HCT116 (cell line): Measurements from ENCODE around the gene VAV1. TPM values are rescaled to one million over a fixed set of nuclear protein-coding genes. Genes with fewer than 3 reads are reported as not detected.

Experiments used
- ATAC-seq: fragments of 200-7000 bp; cut with Tn5 transposase; 2 replicates; pipeline ENCODE4 v1.9.1; 2020; ENCODE audit warnings: mild to moderate bottlenecking, moderate library complexity
- BruUV-seq: library from RNA; stranded (reverse); fragments of 400-500 nt; replicated peaks from 2 replicates; lab custom pipeline; 2021; lab: Mats Ljungman, UMichigan
- CTCF ChIA-PET: fragments of 300-600 bp; sonication (Branson Sonifier 250); formaldehyde crosslinking; loops from one replicate; lab custom pipeline; 2021; ENCODE audit warnings: antibody characterized with exemption; lab: Charles Lee
- POLR2A ChIA-PET: fragments of 300-600, 350-600 bp; sonication (Branson Sonifier 250); formaldehyde crosslinking; loops from one replicate; lab custom pipeline; 2021; ENCODE audit warnings: antibody characterized with exemption; lab: Charles Lee
- RAD21 ChIA-PET, 2 experiments: fragments of 300-600 bp; sonication (Branson Sonifier 250); formaldehyde crosslinking; loops; one replicate each; lab custom pipeline; 2023; ENCODE audit warnings: low total read pairs in 2 of 2; ENCODE audit not compliant: uncharacterized antibody in 2 of 2, unreplicated experiment in 2 of 2, low non-redundant PET in 1 of 2; lab: Charles Lee
- DNase-seq: peaks from one replicate; pipeline ENCODE4 v3.0.0-alpha.2; 2010; ENCODE audit warnings: low read depth, low spot score
- H2AFZ ChIP-seq: fragments of 200-600 bp; shearing (Covaris generic), sonication (generic); 2 replicates; pipeline ENCODE4 v1.6.1; 2017; ENCODE audit warnings: low read depth, mixed run types, mixed read lengths, antibody characterized with exemption, low read length; ENCODE audit not compliant: poor library complexity, severe bottlenecking
- H3K27ac ChIP-seq: 2 replicates; pipeline ENCODE4 v1.5.1; 2012; ENCODE audit warnings: low read depth, low read length
- H3K27me3 ChIP-seq: fragments of 200-600 bp; sonication (generic); 2 replicates; pipeline ENCODE4 v1.6.1; 2016; ENCODE audit warnings: mixed run types, low read length, mixed read lengths; ENCODE audit not compliant: insufficient read depth
- H3K36me3 ChIP-seq, 2 experiments: fragments of 200-500 bp in 1 of 2; fragments of 200-600 bp in 1 of 2; sonication (Bioruptor generic) in 1 of 2; sonication (generic) in 1 of 2; 2 replicates each; pipeline versions ENCODE4 v1.5.1 to v1.6.1; 2014 to 2016; ENCODE audit warnings: low read length in 2 of 2, inconsistent platforms in 1 of 2, mixed read lengths in 1 of 2, mixed run types in 1 of 2; ENCODE audit not compliant: insufficient read depth in 2 of 2, control insufficient read depth in 1 of 2
- H3K4me1 ChIP-seq, 2 experiments: fragments of 200-600 bp in 1 of 2; sonication (generic) in 1 of 2; 2 replicates each; pipeline versions ENCODE4 v1.5.1 to v1.6.1; 2012 to 2017; ENCODE audit warnings: low read length in 2 of 2, inconsistent platforms in 1 of 2, mild to moderate bottlenecking in 1 of 2, mixed read lengths in 1 of 2, mixed run types in 1 of 2, moderate library complexity in 1 of 2; ENCODE audit not compliant: insufficient read depth in 2 of 2, control insufficient read depth in 1 of 2
- H3K4me2 ChIP-seq: fragments of 200-600 bp; sonication (generic); 2 replicates; pipeline ENCODE4 v1.6.1; 2017; ENCODE audit warnings: mixed run types, low read length, mixed read lengths
- H3K4me3 ChIP-seq, 2 experiments: fragments of 200-600 bp in 1 of 2; sonication (generic) in 1 of 2; replicated peaks in 1 of 2; 2 replicates each; pipeline ENCODE4 v1.5.1; 2011 to 2016; ENCODE audit warnings: low read length in 2 of 2, control low read depth in 1 of 2, low read depth in 1 of 2, mild to moderate bottlenecking in 1 of 2, mixed read lengths in 1 of 2, mixed run types in 1 of 2
- H3K79me2 ChIP-seq: fragments of 200-600 bp; sonication (generic); 2 replicates; pipeline ENCODE4 v1.6.1; 2017; ENCODE audit warnings: mild to moderate bottlenecking, mixed run types, low read length, moderate library complexity, mixed read lengths; ENCODE audit not compliant: insufficient read depth
- H3K9ac ChIP-seq: fragments of 200-600 bp; sonication (generic); 2 replicates; pipeline ENCODE4 v1.6.1; 2016; ENCODE audit warnings: low read length, mixed read lengths
- H3K9me2 ChIP-seq: fragments of 200-600 bp; sonication (generic), shearing (Covaris generic); 2 replicates; pipeline ENCODE4 v1.6.1; 2017; ENCODE audit warnings: mixed run types, mild to moderate bottlenecking, moderate library complexity; ENCODE audit not compliant: insufficient read depth
- H3K9me3 ChIP-seq, 2 experiments: fragments of 200-500 bp in 1 of 2; fragments of 200-600 bp in 1 of 2; sonication (Bioruptor generic) in 1 of 2; sonication (generic) in 1 of 2; 2 replicates each; pipeline ENCODE4 v1.6.1; 2014 to 2017; ENCODE audit warnings: low read length in 2 of 2, mixed read lengths in 2 of 2, inconsistent platforms in 1 of 2, low read depth in 1 of 2, mild to moderate bottlenecking in 1 of 2, mixed run types in 1 of 2, moderate library complexity in 1 of 2; ENCODE audit not compliant: control insufficient read depth in 1 of 2, insufficient read depth in 1 of 2
- H4K20me1 ChIP-seq: fragments of 200-600 bp; sonication (generic), shearing (Covaris generic); 2 replicates; pipeline ENCODE4 v1.6.1; 2017; ENCODE audit warnings: mixed run types, mild to moderate bottlenecking, moderate library complexity; ENCODE audit not compliant: insufficient read depth
- ATF3 ChIP-seq: IDR thresholded peaks from 2 replicates; pipeline ENCODE4 v1.6.1; 2012
- EGR1 ChIP-seq: IDR thresholded peaks from 2 replicates; pipeline ENCODE4 v1.6.1; 2012; ENCODE audit warnings: low read depth
- ELF1 ChIP-seq: IDR thresholded peaks from 2 replicates; pipeline ENCODE4 v1.6.1; 2012; ENCODE audit warnings: low read depth, borderline replicate concordance
- FOSL1 ChIP-seq: IDR thresholded peaks from 2 replicates; pipeline ENCODE4 v1.6.1; 2012; ENCODE audit warnings: low read depth
- JUND ChIP-seq: IDR thresholded peaks from 2 replicates; pipeline ENCODE4 v1.6.1; 2012
- POLR2A ChIP-seq: IDR thresholded peaks from 2 replicates; pipeline ENCODE4 v1.7.0; 2011; ENCODE audit warnings: borderline replicate concordance; ENCODE audit not compliant: insufficient read depth, insufficient read length; ENCODE audit errors: extremely low read depth
- RAD21 ChIP-seq: IDR thresholded peaks from 2 replicates; pipeline ENCODE4 v1.6.1; 2012; ENCODE audit warnings: low read depth, mild to moderate bottlenecking
- REST ChIP-seq: IDR thresholded peaks from 2 replicates; pipeline ENCODE4 v1.6.1; 2012; ENCODE audit warnings: low read depth
- SIN3A ChIP-seq: IDR thresholded peaks from 2 replicates; pipeline ENCODE4 v1.6.1; 2012; ENCODE audit warnings: low read depth
- SP1 ChIP-seq: IDR thresholded peaks from 2 replicates; pipeline ENCODE4 v1.6.1; 2012; ENCODE audit warnings: low read depth
- TCF7L2 ChIP-seq: IDR thresholded peaks from 2 replicates; pipeline ENCODE4 v1.7.0; 2011; ENCODE audit warnings: borderline replicate concordance, inconsistent platforms; ENCODE audit not compliant: insufficient read depth, insufficient read length; ENCODE audit errors: extremely low read depth
- YY1 ChIP-seq: IDR thresholded peaks from 2 replicates; pipeline ENCODE4 v1.6.1; 2011; ENCODE audit warnings: low read length, low read depth, moderate library complexity, mild to moderate bottlenecking; ENCODE audit not compliant: insufficient replicate concordance; ENCODE audit errors: extremely low read depth
- ZBTB33 ChIP-seq: IDR thresholded peaks from 2 replicates; pipeline ENCODE4 v1.6.1; 2011; ENCODE audit warnings: mild to moderate bottlenecking, low read length, moderate library complexity; ENCODE audit not compliant: insufficient replicate concordance; ENCODE audit errors: extremely low read depth
- ZFX ChIP-seq: fragments of 450-650 bp; IDR thresholded peaks from 2 replicates; pipeline ENCODE4 v1.6.1; 2017
- ZNF274 ChIP-seq: fragments of 200-500 bp; sonication (Bioruptor generic); IDR thresholded peaks from 2 replicates; pipeline ENCODE4 v1.6.1; 2014; ENCODE audit warnings: mild to moderate bottlenecking, low read depth, low read length, inconsistent platforms
- intact Hi-C: fragments of 100-400 bp; cut with micrococcal nuclease; formaldehyde crosslinking; loops from 2 replicates; pipeline ENCODE4 v1.10.0; 2022
- total RNA-seq: library from RNA; stranded (reverse); gene quantifications from one replicate; pipeline ENCODE4 v1.2.1, GENCODE V29; 2021; ENCODE audit not compliant: unreplicated experiment

The VAV1 gene
- total RNA-seq, 1 experiment from 2014 or later: 20.6 TPM

- Histone ChIP-seq H3K9me3 (no peaks in the 10 kb centered on the region), H3K9ac (no peak overlapping the region), H2AFZ (no peak overlapping the region), H3K27ac (peak overlapping the region; percentile 95; the same call in 1 of the 2 replicates), H3K36me3 (no peaks in the 10 kb centered on the region), H4K20me1 (no peaks in the 10 kb centered on the region), H3K4me2 (no peak overlapping the region; the same call in 1 of the 2 replicates), H3K4me3 (no peak overlapping the region), H3K9me2 (no peaks in the 10 kb centered on the region), H3K4me1 (peaks cover 19 to 29% of the 10 kb centered on the region in 2 experiments), H3K27me3 (no peaks in the 10 kb centered on the region), H3K79me2 (no peaks in the 10 kb centered on the region)
- TF ChIP-seq TCF7L2: no peak
- no peak for TF ChIP-seq ZNF274
- TF ChIP-seq RAD21: no peak
- no peak for TF ChIP-seq SP1
- TF ChIP-seq ZFX: no peak
- TF ChIP-seq SIN3A: no peak
- no peak for TF ChIP-seq JUND
- TF ChIP-seq YY1: no peak
- TF ChIP-seq REST: no peak
- TF ChIP-seq EGR1: no peak
- TF ChIP-seq POLR2A: no peak
- no peak for TF ChIP-seq FOSL1
- TF ChIP-seq ATF3: no peak
- TF ChIP-seq ELF1: no peak
- no peak for TF ChIP-seq ZBTB33
- intact Hi-C loops: no loop called here
- RAD21 ChIA-PET: interaction anchor here in 1 of 2 experiments (0.6 kb wide), 1 partner anchor 25 kb away, joined by 3 read pairs; no protein-coding TSS in a partner anchor
- DNase-seq (no peak), ATAC-seq (no peak)
- CTCF ChIA-PET: no interaction called here
- no TSS peak for BruUV-seq
- POLR2A ChIA-PET: interaction anchor here (1.3 to 1.7 kb wide), 2 partner anchors 20 to 25 kb away, joined by 3 to 8 read pairs; no protein-coding TSS in a partner anchor
Observed at GRCh38 chr19:6803036-6803404, 30.5 kb downstream of the VAV1 start.
